K562 (cell line): ENCODE data around the gene AKT3.

Source experiments
- CXXC5 ChIP-seq: fragments of 250-450 bp; sonication (Bioruptor Pico); IDR thresholded peaks from 2 replicates; pipeline ENCODE4 v1.8.0; 2022; ENCODE audit warnings: inconsistent platforms, mild to moderate bottlenecking, moderate library complexity
- REST ChIP-seq, 2 experiments: fragments of 450-650 bp; formaldehyde crosslinking in 1 of 2; IDR thresholded peaks; 2 replicates each; pipeline versions ENCODE4 v1.4.0 to v1.6.1; 2014 to 2020; ENCODE audit warnings: mild to moderate bottlenecking in 2 of 2, borderline replicate concordance in 1 of 2, low read depth in 1 of 2

- TF ChIP-seq CXXC5 (CRISPR knock-in tag) (no peak), REST (IDR thresholded peaks at IDR 0.05; ENCODE audit: borderline replicate concordance) (no peak), REST (CRISPR knock-in tag; IDR thresholded peaks at IDR 0.05; ENCODE audit: low read depth) (no peak)
Measured at GRCh38 chr1:243896313-243896712, 46.3 kb upstream of the AKT3 start.
